ENCODE data around the gene ZMYM4. TPM values are rescaled to one million over a fixed set of nuclear protein-coding genes. Genes with fewer than 3 reads are reported as not detected.

Gene ZMYM4
- total RNA-seq, 2 donors from 2014 or later, result 29.0 to 42.8 TPM

- no peaks in the 10 kb centered on the region for H3K27me3 ChIP-seq (replicated peaks; ENCODE audit: insufficient read depth)
- no peak overlapping the region for H3K4me3 ChIP-seq
- no peaks in the 10 kb centered on the region for H3K9me3 ChIP-seq
- H3K36me3 ChIP-seq, result no peaks in the 10 kb centered on the region
- DNase-seq (ENCODE audit: low spot score) (no peak), ATAC-seq (ENCODE audit: insufficient number of reproducible peaks, low FRiP score, low read depth) (no peak)
- H3K27ac ChIP-seq, result no peak overlapping the region
- no peak for TF ChIP-seq CTCF (IDR thresholded peaks at IDR 0.05)
- H3K4me1 ChIP-seq (ENCODE audit: control insufficient read depth in 1 of 2, low read depth in 2 of 2), result peaks cover 13 to 18% of the 10 kb centered on the region in 2 donors
Measured at GRCh38 chr1:35284852-35285251, 16.3 kb downstream of the ZMYM4 start.

GRCh38 chr1:35285771-35286606, 17.5 kb downstream of the ZMYM4 start:
- no peak for ATAC-seq (ENCODE audit: insufficient number of reproducible peaks, low FRiP score, low read depth)
- no peak for TF ChIP-seq CTCF (IDR thresholded peaks at IDR 0.05)
- Histone ChIP-seq H3K4me1 (ENCODE audit: control insufficient read depth in 1 of 2, low read depth in 2 of 2) (peaks cover 13 to 18% of the 10 kb centered on the region in 2 donors), H3K27me3 (replicated peaks; ENCODE audit: insufficient read depth) (no peaks in the 10 kb centered on the region), H3K36me3 (no peaks in the 10 kb centered on the region), H3K9me3 (no peaks in the 10 kb centered on the region), H3K27ac (no peak overlapping the region), H3K4me3 (no peak overlapping the region)
- no peak for DNase-seq (ENCODE audit: low spot score)

GRCh38 chr1:35287807-35288640, 19.5 kb downstream of the ZMYM4 start:
- ATAC-seq (ENCODE audit: insufficient number of reproducible peaks, low FRiP score, low read depth), result no peak
- Histone ChIP-seq H3K9me3 (no peaks in the 10 kb centered on the region), H3K27me3 (replicated peaks; ENCODE audit: insufficient read depth) (no peaks in the 10 kb centered on the region), H3K4me1 (ENCODE audit: control insufficient read depth in 1 of 2, low read depth in 2 of 2) (peaks cover 13 to 18% of the 10 kb centered on the region in 2 donors), H3K27ac (peak overlapping the region; percentile 21 to 45), H3K36me3 (peaks cover under 1% of the 10 kb centered on the region), H3K4me3 (no peak overlapping the region)
- no peak for DNase-seq (ENCODE audit: low spot score)
- no peak for TF ChIP-seq CTCF (IDR thresholded peaks at IDR 0.05)

- TF ChIP-seq CTCF (IDR thresholded peaks at IDR 0.05), result no peak
- H3K4me3 ChIP-seq, result no peak overlapping the region
- ATAC-seq (ENCODE audit: insufficient number of reproducible peaks, low FRiP score, low read depth), result no peak
- H3K27me3 ChIP-seq (replicated peaks; ENCODE audit: insufficient read depth), result no peaks in the 10 kb centered on the region
- peaks cover 5% of the 10 kb centered on the region for H3K36me3 ChIP-seq
- no peak for DNase-seq (ENCODE audit: low spot score)
- no peaks in the 10 kb centered on the region for H3K9me3 ChIP-seq
- peaks cover 13 to 18% of the 10 kb centered on the region in 2 donors for H3K4me1 ChIP-seq (ENCODE audit: control insufficient read depth in 1 of 2, low read depth in 2 of 2)
- H3K27ac ChIP-seq, result peak overlapping the region in 1 of 2 donors; percentile 21
Measured at GRCh38 chr1:35288761-35289160, 20.3 kb downstream of the ZMYM4 start.

- Histone ChIP-seq H3K4me3 (no peak overlapping the region), H3K27ac (no peak overlapping the region), H3K27me3 (replicated peaks; ENCODE audit: insufficient read depth) (no peaks in the 10 kb centered on the region), H3K9me3 (no peaks in the 10 kb centered on the region), H3K4me1 (ENCODE audit: control insufficient read depth in 1 of 2, low read depth in 2 of 2) (peaks cover 13 to 18% of the 10 kb centered on the region in 2 donors), H3K36me3 (peaks cover 5% of the 10 kb centered on the region)
- DNase-seq (ENCODE audit: low spot score), result no peak
- no peak for TF ChIP-seq CTCF (IDR thresholded peaks at IDR 0.05)
- no peak for ATAC-seq (ENCODE audit: insufficient number of reproducible peaks, low FRiP score, low read depth)
Measured at GRCh38 chr1:35290452-35290851, 21.9 kb downstream of the ZMYM4 start.
